Stomach (tissue), 9 donors: ENCODE results near the gene ALKBH2. TPM values are rescaled to one million over a fixed set of nuclear protein-coding genes. Genes with fewer than 3 reads are reported as not detected.

Experiments used
- DNase-seq, 2 donors: peaks; one replicate each; pipeline versions ENCODE4 v3.0.0 to v3.0.0-alpha.2; 2013 to 2019
- H3K27ac ChIP-seq, 5 donors: fragments of 200-600 bp in 4 of 5; sonication (generic) in 4 of 5; one replicate each; pipeline ENCODE4 v1.5.1; 2013 to 2019; ENCODE audit warnings: mild to moderate bottlenecking in 1 of 5, moderate library complexity in 1 of 5
- H3K27me3 ChIP-seq, 3 donors: fragments of 200-600 bp; sonication (generic); one replicate each; pipeline ENCODE4 v1.5.1; 2017 to 2019; ENCODE audit warnings: mixed run types in 1 of 3
- H3K36me3 ChIP-seq, 4 donors: fragments of 200-600 bp; sonication (generic); 1 replicate in 3 of 4; 2 replicates in 1 of 4; pipeline ENCODE4 v1.5.1; 2016 to 2019
- H3K4me1 ChIP-seq, 4 donors: fragments of 200-600 bp; sonication (generic); one replicate each; pipeline ENCODE4 v1.5.1; 2016 to 2019
- H3K4me3 ChIP-seq, 4 donors: fragments of 200-600 bp; sonication (generic) in 3 of 4; one replicate each; pipeline ENCODE4 v1.5.1; 2016 to 2019; ENCODE audit warnings: mild to moderate bottlenecking in 1 of 4
- H3K9me3 ChIP-seq, 4 donors: fragments of 200-600 bp; sonication (generic); one replicate each; pipeline ENCODE4 v1.5.1; 2016 to 2019
- CTCF ChIP-seq, 7 experiments: fragments of 450-650 bp in 4 of 7; fragments of 200-600 bp in 3 of 7; sonication (generic) in 3 of 7; IDR thresholded peaks; one replicate each; pipeline ENCODE4 v1.5.1; 2016 to 2019; ENCODE audit warnings: antibody characterized with exemption in 7 of 7, control low read depth in 2 of 7, mild to moderate bottlenecking in 1 of 7
- EP300 ChIP-seq: sonication (generic); formaldehyde crosslinking; IDR thresholded peaks from one replicate; pipeline ENCODE4 v1.6.1; 2017; ENCODE audit warnings: antibody characterized with exemption
- POLR2A ChIP-seq, 4 donors: fragments of 450-650 bp; IDR thresholded peaks; one replicate each; pipeline ENCODE4 v1.6.1; 2016; ENCODE audit warnings: antibody characterized with exemption in 4 of 4, control low read depth in 2 of 4, mild to moderate bottlenecking in 1 of 4, moderate library complexity in 1 of 4
- POLR2AphosphoS5 ChIP-seq, 3 donors: sonication (generic); formaldehyde crosslinking; IDR thresholded peaks; one replicate each; pipeline ENCODE4 v1.6.1; 2016; ENCODE audit warnings: antibody characterized with exemption in 3 of 3
- WGBS, 5 donors: extraction: QIAGEN DNeasy Blood & Tissue Kit in 3 of 5; methylation state at CpG; one replicate each; pipeline versions ENCODE4 v1.1.5 to v1.1.7; 2013 to 2018; 5-methylcytosine and 5-hydroxymethylcytosine counted together
- intact Hi-C: fragments of 100-400 bp; cut with DNase I; formaldehyde crosslinking; loops from one replicate; pipeline ENCODE4 v1.15.1; 2023; ENCODE audit warnings: low total_unique reads
- polyA plus RNA-seq, 3 donors: library from polyadenylated mRNA; stranded (reverse); fragments of 200-250 nt; gene quantifications; one replicate each; pipeline ENCODE4 v1.2.3, GENCODE V29; 2013
- total RNA-seq, 5 donors: library from RNA; depleted of rRNA; stranded (reverse); fragments of >200 nt; gene quantifications; one replicate each; pipeline versions ENCODE4 v1.1.0 to v1.2.3, GENCODE V29; 2014 to 2016
- donor health status: healthy with polysubstance abuse.
- donor health status: Bipolar disorder and iron deficiency.
- donor health status: healthy.

ALKBH2 gene
- total and polyA plus RNA-seq, 8 donors: 12.3 to 33.3 (median 22.3) TPM; not detected in 1

- Histone ChIP-seq H3K27ac (peak overlapping the region in 4 of 5 donors; percentile 49 to 78 (median 56)), H3K4me3 (no peak overlapping the region), H3K27me3 (no peaks in the 10 kb centered on the region), H3K4me1 (peaks cover 11 to 50% (median 29%) of the 10 kb centered on the region in 4 donors), H3K36me3 (no peaks in the 10 kb centered on the region), H3K9me3 (no peaks in the 10 kb centered on the region)
- intact Hi-C loops: no loop called here
- DNase-seq: no peak
- 74 to 86% (median 82%) methylated on average over 14 to 15 of the region's 15 CpGs for WGBS, 5 donors
- TF ChIP-seq POLR2AphosphoS5 (IDR thresholded peaks at IDR 0.05) (no peak), POLR2A (IDR thresholded peaks at IDR 0.05) (no peak), CTCF (IDR thresholded peaks at IDR 0.05) (no peak), EP300 (no peak)
Observed at GRCh38 chr12:109130297-109131153, 37.3 kb upstream of the ALKBH2 start.

GRCh38 chr12:109127533-109128242, 34.4 kb upstream of the ALKBH2 start:
- peak overlapping the region in 1 of 5 donors; percentile 75 for H3K27ac ChIP-seq

GRCh38 chr12:109126784-109127183, 33.5 kb upstream of the ALKBH2 start:
- no peaks in the 10 kb centered on the region for H3K27me3 ChIP-seq
- TF ChIP-seq POLR2AphosphoS5 (IDR thresholded peaks at IDR 0.05) (peak in 1 of 3 donors; percentile 42), EP300 (no peak), CTCF (IDR thresholded peaks at IDR 0.05) (no peak)
- H3K36me3 ChIP-seq: no peaks in the 10 kb centered on the region
- intact Hi-C loops: no loop called here
- H3K9me3 ChIP-seq: no peaks in the 10 kb centered on the region
- 62 to 79% (median 76%) methylated on average over 3 of the region's 3 CpGs for WGBS, 5 donors
- peak overlapping the region in 4 of 5 donors; percentile 18 to 75 (median 40) for H3K27ac ChIP-seq
- H3K4me3 ChIP-seq: no peak overlapping the region
- peaks cover 10 to 41% (median 20%) of the 10 kb centered on the region in 4 donors for H3K4me1 ChIP-seq
- peak in 1 of 2 donors; percentile 65 for DNase-seq

More at GRCh38 chr12:109127533-109128242, 34.4 kb upstream of the ALKBH2 start:
- TF ChIP-seq CTCF (IDR thresholded peaks at IDR 0.05): no peak
- no peak for TF ChIP-seq EP300
- no peak for TF ChIP-seq POLR2AphosphoS5 (IDR thresholded peaks at IDR 0.05)
- no peak for TF ChIP-seq POLR2A (IDR thresholded peaks at IDR 0.05)
- Histone ChIP-seq H3K27me3 (no peaks in the 10 kb centered on the region), H3K9me3 (no peaks in the 10 kb centered on the region), H3K4me3 (no peak overlapping the region), H3K4me1 (peaks cover 10 to 44% (median 21%) of the 10 kb centered on the region in 4 donors), H3K36me3 (no peaks in the 10 kb centered on the region)
- intact Hi-C loops: no loop called here
- WGBS, 5 donors: 88 to 95% (median 91%) methylated on average over 13 of the region's 13 CpGs
- no peak for DNase-seq

GRCh38 chr12:109125791-109126190, 32.5 kb upstream of the ALKBH2 start:
- Histone ChIP-seq H3K4me3 (no peak overlapping the region), H3K27me3 (no peaks in the 10 kb centered on the region), H3K27ac (peak overlapping the region in 1 of 5 donors; percentile 75), H3K36me3 (no peaks in the 10 kb centered on the region), H3K9me3 (no peaks in the 10 kb centered on the region), H3K4me1 (peaks cover 4 to 33% (median 16%) of the 10 kb centered on the region in 4 donors)
- 62 to 81% (median 70%) methylated on average over 7 of the region's 7 CpGs for WGBS, 5 donors
- intact Hi-C loops: no loop called here
- DNase-seq: no peak
- no peak for TF ChIP-seq POLR2A (IDR thresholded peaks at IDR 0.05)
- no peak for TF ChIP-seq POLR2AphosphoS5 (IDR thresholded peaks at IDR 0.05)
- TF ChIP-seq CTCF (IDR thresholded peaks at IDR 0.05): no peak
- no peak for TF ChIP-seq EP300
